Fibroblast of lung (primary cell): ENCODE data around the gene WWOX. TPM values are rescaled to one million over a fixed set of nuclear protein-coding genes. Genes with fewer than 3 reads are reported as not detected.

Source experiments
- DNase-seq, 2 donors: peaks; one replicate each; pipeline versions ENCODE4 v3.0.0 to v3.0.0-alpha.2; 2010; ENCODE audit warnings: low read depth in 2 of 2
- H2AFZ ChIP-seq: 2 replicates; pipeline ENCODE4 v1.5.1; 2012; ENCODE audit warnings: low read length, control low read depth, inconsistent platforms
- H3K27ac ChIP-seq: 2 replicates; pipeline ENCODE4 v1.5.1; 2011; ENCODE audit warnings: low read length, control low read depth; ENCODE audit not compliant: insufficient read depth
- H3K27me3 ChIP-seq: 2 replicates; pipeline ENCODE4 v1.5.1; 2011; ENCODE audit warnings: mild to moderate bottlenecking, low read length; ENCODE audit not compliant: control insufficient read depth, insufficient read depth
- H3K36me3 ChIP-seq: 2 replicates; pipeline ENCODE4 v1.5.1; 2011; ENCODE audit warnings: low read length; ENCODE audit not compliant: control insufficient read depth, insufficient read depth
- H3K4me1 ChIP-seq: 2 replicates; pipeline ENCODE4 v1.5.1; 2011; ENCODE audit warnings: low read length; ENCODE audit not compliant: control insufficient read depth, insufficient read depth; ENCODE audit errors: extremely low read depth
- H3K4me2 ChIP-seq: 2 replicates; pipeline ENCODE4 v1.5.1; 2011; ENCODE audit warnings: low read length, control low read depth; ENCODE audit not compliant: insufficient read depth; ENCODE audit errors: extremely low read depth
- H3K4me3 ChIP-seq, 4 experiments: fragments of 200-600 bp in 1 of 4; sonication (generic) in 1 of 4; replicated peaks in 1 of 4; 2 replicates each; pipeline ENCODE4 v1.5.1; 2011 to 2016; ENCODE audit warnings: low read length in 4 of 4, low read depth in 3 of 4, mild to moderate bottlenecking in 3 of 4, control low read depth in 2 of 4, inconsistent platforms in 1 of 4, mixed read lengths in 1 of 4; ENCODE audit not compliant: insufficient read depth in 1 of 4; ENCODE audit errors: control extremely low read depth in 1 of 4
- H3K79me2 ChIP-seq: 2 replicates; pipeline ENCODE4 v1.5.1; 2012; ENCODE audit warnings: mild to moderate bottlenecking, low read length, inconsistent platforms; ENCODE audit not compliant: control insufficient read depth, insufficient read depth
- H3K9ac ChIP-seq: 2 replicates; pipeline ENCODE4 v1.5.1; 2011; ENCODE audit warnings: mild to moderate bottlenecking, low read length, control low read depth; ENCODE audit not compliant: insufficient read depth
- H3K9me3 ChIP-seq: 2 replicates; pipeline ENCODE4 v1.5.1; 2012; ENCODE audit warnings: low read depth, low read length; ENCODE audit not compliant: control insufficient read depth, insufficient read depth
- H4K20me1 ChIP-seq: 2 replicates; pipeline ENCODE4 v1.5.1; 2011; ENCODE audit warnings: low read length; ENCODE audit not compliant: control insufficient read depth, insufficient read depth; ENCODE audit errors: extremely low read depth
- EZH2 ChIP-seq: IDR thresholded peaks from 2 replicates; pipeline ENCODE4 v1.5.1; 2012; ENCODE audit warnings: low read length, control low read depth, mild to moderate bottlenecking; ENCODE audit errors: missing control alignments
- polyA plus RNA-seq, 2 donors: library from polyadenylated mRNA; depleted of rRNA in 1 of 2; stranded (reverse) in 1 of 2; unstranded in 1 of 2; fragments of >200 nt; gene quantifications; 2 replicates each; pipeline ENCODE4 v1.2.1, GENCODE V29; 2011 to 2012; ENCODE audit warnings: missing spikeins in 1 of 2
- total RNA-seq: library from RNA; depleted of rRNA; stranded (reverse); fragments of >200 nt; gene quantifications from 2 replicates; pipeline ENCODE4 v1.2.1, GENCODE V29; 2014
- TF ChIP-seq, protein P1 (sequence below), 2 donors: IDR thresholded peaks in 1 of 2; conservative IDR thresholded peaks in 1 of 2; 1 replicate in 1 of 2; 2 replicates in 1 of 2; pipeline ENCODE4 v1.5.1; 2011 to 2012; ENCODE audit warnings: low read length in 2 of 2, control low read depth in 1 of 2, inconsistent platforms in 1 of 2, low read depth in 1 of 2, mild to moderate bottlenecking in 1 of 2

WWOX gene
- total and polyA plus RNA-seq, 2 donors (not counting 1 experiment from before 2014, with no cell fraction given): 5.6 to 16.3 TPM

DNA sequence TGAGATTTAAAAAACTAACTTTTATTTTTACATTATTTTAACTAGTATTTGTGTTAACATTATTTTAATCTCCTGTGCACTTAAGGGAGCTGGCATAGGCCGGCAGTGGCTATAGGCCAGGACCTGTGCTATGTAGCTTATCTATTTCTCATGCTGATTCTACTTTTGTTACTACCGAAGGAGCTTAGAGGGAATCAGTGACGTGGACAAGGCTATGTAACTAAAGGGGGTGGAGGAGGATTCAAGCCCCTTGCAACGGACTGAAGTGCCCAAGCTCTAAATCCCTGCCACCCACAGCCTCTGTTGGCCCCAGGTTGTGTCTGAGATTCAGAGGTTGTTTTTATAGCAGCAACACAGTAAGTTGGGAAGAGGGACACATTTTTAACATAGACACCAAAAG, 356.4 kb downstream of the WWOX start:
- Histone ChIP-seq H3K27me3 (no peaks in the 10 kb centered on the region), H3K27ac (no peak overlapping the region), H3K36me3 (no peaks in the 10 kb centered on the region), H3K79me2 (no peaks in the 10 kb centered on the region), H3K4me2 (no peak overlapping the region), H3K9me3 (no peaks in the 10 kb centered on the region), H2AFZ (no peak overlapping the region), H4K20me1 (no peaks in the 10 kb centered on the region), H3K4me1 (no peaks in the 10 kb centered on the region), H3K9ac (no peak overlapping the region), H3K4me3 (no peak overlapping the region)
- TF ChIP-seq EZH2: no peak
- TF ChIP-seq, protein P1, sequence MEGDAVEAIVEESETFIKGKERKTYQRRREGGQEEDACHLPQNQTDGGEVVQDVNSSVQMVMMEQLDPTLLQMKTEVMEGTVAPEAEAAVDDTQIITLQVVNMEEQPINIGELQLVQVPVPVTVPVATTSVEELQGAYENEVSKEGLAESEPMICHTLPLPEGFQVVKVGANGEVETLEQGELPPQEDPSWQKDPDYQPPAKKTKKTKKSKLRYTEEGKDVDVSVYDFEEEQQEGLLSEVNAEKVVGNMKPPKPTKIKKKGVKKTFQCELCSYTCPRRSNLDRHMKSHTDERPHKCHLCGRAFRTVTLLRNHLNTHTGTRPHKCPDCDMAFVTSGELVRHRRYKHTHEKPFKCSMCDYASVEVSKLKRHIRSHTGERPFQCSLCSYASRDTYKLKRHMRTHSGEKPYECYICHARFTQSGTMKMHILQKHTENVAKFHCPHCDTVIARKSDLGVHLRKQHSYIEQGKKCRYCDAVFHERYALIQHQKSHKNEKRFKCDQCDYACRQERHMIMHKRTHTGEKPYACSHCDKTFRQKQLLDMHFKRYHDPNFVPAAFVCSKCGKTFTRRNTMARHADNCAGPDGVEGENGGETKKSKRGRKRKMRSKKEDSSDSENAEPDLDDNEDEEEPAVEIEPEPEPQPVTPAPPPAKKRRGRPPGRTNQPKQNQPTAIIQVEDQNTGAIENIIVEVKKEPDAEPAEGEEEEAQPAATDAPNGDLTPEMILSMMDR (conservative IDR thresholded peaks at IDR 0.05 in 1 of 2, IDR thresholded peaks at IDR 0.05 in 1 of 2; ENCODE audit: low read depth in 1 of 2, low read length in 2 of 2): no peak
- DNase-seq: no peak

DNA sequence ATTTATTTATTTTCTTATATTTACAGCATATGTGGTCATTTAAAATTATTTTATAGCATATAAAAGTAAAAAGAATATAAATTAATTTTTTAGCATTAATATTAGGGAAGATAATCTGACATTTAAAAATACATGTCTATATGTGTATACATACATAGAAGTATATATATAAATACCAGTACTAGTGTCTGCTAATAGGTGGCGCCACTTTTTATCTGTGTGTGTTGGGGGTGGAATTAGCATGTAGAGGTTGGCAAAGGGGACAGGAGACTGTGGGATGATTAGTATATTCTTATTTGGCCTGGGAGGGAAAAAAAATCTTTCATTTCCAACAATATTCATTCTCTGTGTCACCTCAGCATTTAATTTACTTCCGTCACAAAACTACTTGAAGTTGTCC, 359.1 kb downstream of the WWOX start:
- no peak for DNase-seq
- Histone ChIP-seq H3K27me3 (no peaks in the 10 kb centered on the region), H2AFZ (no peak overlapping the region), H3K4me1 (no peaks in the 10 kb centered on the region), H3K4me3 (no peak overlapping the region), H3K27ac (no peak overlapping the region), H3K36me3 (no peaks in the 10 kb centered on the region), H3K9me3 (no peaks in the 10 kb centered on the region), H3K9ac (no peak overlapping the region), H4K20me1 (no peaks in the 10 kb centered on the region), H3K79me2 (no peaks in the 10 kb centered on the region), H3K4me2 (no peak overlapping the region)
- TF ChIP-seq EZH2: no peak
- TF ChIP-seq, protein P1 (conservative IDR thresholded peaks at IDR 0.05 in 1 of 2, IDR thresholded peaks at IDR 0.05 in 1 of 2; ENCODE audit: low read depth in 1 of 2, low read length in 2 of 2): no peak

DNA sequence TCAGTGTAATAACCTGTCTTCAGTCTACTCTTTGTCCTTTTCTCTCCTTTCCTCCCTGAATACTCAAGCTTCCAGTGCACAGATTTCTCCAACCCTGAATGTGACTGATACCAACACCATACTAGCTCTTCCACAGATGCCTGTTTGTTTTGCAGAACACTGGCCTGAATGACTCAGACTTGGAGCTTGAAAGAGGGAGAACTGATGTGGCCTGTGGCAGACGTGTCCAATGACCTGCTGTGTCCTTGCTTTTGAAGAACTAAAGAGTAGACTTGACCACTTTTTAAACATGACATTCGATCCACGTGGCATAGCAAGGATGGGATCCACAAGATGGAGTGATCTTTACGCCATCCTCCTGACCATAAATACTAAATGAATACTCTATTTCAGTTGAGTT, 361.0 kb downstream of the WWOX start:
- Histone ChIP-seq H3K36me3 (no peaks in the 10 kb centered on the region), H3K9ac (no peak overlapping the region), H3K4me1 (no peaks in the 10 kb centered on the region), H3K27me3 (no peaks in the 10 kb centered on the region), H2AFZ (no peak overlapping the region), H3K4me2 (no peak overlapping the region), H3K9me3 (no peaks in the 10 kb centered on the region), H4K20me1 (no peaks in the 10 kb centered on the region), H3K27ac (no peak overlapping the region), H3K4me3 (no peak overlapping the region), H3K79me2 (no peaks in the 10 kb centered on the region)
- TF ChIP-seq EZH2: no peak
- TF ChIP-seq, protein P1 (conservative IDR thresholded peaks at IDR 0.05 in 1 of 2, IDR thresholded peaks at IDR 0.05 in 1 of 2; ENCODE audit: low read depth in 1 of 2, low read length in 2 of 2): no peak
- DNase-seq: no peak
